Activated T-helper 9 cell treated with anti-CD3 and anti-CD28 coated beads, Interleukin-2, amount 50 U/mL, for 16 hours (primary cell): ENCODE results near the gene PKDCC.
A peak's percentile ranks its signal among the peaks of the same experiment; 100 is the strongest.

Source experiments
- DNase-seq: peaks from one replicate; pipeline ENCODE4 v3.0.0-alpha.2; 2020; ENCODE audit warnings: low read depth

PKDCC gene, protein sequence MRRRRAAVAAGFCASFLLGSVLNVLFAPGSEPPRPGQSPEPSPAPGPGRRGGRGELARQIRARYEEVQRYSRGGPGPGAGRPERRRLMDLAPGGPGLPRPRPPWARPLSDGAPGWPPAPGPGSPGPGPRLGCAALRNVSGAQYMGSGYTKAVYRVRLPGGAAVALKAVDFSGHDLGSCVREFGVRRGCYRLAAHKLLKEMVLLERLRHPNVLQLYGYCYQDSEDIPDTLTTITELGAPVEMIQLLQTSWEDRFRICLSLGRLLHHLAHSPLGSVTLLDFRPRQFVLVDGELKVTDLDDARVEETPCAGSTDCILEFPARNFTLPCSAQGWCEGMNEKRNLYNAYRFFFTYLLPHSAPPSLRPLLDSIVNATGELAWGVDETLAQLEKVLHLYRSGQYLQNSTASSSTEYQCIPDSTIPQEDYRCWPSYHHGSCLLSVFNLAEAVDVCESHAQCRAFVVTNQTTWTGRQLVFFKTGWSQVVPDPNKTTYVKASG

DNA sequence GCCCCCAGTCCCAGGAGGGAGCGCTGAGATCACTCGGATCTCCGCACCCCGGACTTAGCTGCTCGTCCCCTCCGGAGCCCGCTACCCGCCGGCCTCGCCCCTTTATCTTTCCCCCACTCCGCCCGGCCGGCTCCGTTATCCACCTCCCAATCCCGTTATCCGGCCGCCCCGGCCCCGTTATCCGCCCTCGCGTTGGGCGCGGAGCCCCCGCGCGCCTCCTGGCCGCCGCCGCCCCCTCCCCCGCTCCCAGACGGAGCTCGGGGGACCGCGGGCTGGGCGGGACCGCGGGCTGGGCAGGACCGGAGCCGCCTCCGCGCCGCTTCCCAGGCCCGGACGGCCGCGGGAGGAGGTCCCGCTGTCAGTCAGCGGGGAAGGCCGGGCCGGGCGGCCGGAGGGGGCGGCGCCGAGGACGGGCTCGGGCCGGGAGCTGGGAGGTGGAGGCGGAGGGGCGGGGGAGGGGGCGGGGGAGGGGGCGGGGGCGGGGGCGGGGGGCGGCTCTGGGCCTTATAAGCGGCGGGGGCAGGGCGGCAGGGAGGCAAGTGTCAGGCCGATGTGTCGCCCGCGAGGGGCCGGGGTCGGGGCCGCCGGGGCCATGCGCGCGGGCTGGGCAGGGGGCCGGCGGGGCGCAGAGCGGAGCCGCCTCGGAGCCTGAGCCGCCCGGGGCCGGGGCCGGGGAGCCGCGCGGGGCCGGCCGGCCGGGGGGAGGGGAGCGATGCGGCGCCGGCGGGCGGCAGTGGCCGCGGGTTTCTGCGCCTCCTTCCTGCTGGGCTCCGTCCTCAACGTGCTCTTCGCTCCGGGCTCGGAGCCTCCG is at the start of gene PKDCC:
Gene PKDCC, plus strand, starts transcription at position 534 of the 811 bp plus-strand sequence. Its CDS starts 179 bp downstream, at position 713.
- peak; percentile 12 for DNase-seq

DNA sequence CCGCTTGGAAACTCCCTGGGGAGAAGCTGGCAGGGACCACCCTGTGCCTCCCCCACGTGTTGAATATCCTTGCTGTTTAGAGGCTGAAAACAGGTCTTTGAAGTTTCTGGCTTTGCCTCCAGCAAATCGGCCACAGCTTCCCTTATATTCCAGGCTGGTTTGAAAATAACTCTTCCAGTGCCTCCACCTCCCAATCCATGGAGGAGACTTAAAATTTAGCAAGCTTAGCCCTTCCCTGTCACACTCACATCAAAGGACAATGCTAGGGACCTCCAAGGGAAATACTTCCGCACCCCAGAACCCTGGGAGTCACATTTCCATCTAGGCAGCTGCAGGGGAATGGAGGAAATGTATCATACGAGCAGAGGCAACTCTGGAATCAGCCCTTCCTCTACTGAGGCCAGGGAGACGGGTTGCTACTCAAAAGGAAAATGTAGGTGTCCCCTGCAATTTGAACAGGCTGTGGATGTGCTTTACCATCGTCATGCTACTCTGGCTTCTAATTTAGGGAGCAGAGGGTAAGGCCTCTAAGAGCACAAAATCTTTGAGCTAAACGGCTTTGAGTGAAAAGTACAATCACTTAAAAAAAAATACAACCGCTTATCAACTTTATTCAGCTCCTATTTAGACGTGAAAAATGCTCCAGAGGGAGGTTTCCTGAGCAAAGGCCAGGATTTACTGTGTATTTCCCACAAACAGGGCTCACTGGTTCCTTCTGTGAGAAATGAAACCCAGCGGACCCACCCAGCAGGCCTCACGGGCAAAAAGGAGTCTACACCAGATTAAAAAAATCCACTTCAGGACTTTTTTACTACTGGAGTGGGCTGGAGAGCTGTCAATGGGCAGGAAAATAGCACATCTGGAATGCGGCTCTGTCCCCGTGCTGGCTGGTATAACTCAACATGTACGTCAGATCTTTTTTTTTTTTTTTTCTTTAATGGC is 49.4 kb upstream of the PKDCC start:
- DNase-seq = no peak

DNA sequence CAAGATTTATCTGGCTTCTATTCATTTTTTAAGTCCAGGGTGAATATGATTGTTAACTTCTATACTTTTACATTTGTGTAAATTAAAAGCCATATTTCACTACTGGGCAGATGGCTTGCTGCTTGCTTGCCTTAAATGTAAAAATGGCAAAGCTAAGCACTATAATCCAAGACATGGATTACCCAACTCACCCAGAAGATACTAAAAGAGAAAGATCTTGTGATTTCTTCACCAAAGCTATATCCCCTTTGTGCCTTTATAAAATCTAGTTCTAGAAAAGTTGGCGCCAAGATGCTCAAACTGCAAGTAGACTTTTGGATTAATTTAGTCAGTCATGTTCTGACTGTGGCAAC is 48.7 kb upstream of the PKDCC start:
- no peak for DNase-seq

DNA sequence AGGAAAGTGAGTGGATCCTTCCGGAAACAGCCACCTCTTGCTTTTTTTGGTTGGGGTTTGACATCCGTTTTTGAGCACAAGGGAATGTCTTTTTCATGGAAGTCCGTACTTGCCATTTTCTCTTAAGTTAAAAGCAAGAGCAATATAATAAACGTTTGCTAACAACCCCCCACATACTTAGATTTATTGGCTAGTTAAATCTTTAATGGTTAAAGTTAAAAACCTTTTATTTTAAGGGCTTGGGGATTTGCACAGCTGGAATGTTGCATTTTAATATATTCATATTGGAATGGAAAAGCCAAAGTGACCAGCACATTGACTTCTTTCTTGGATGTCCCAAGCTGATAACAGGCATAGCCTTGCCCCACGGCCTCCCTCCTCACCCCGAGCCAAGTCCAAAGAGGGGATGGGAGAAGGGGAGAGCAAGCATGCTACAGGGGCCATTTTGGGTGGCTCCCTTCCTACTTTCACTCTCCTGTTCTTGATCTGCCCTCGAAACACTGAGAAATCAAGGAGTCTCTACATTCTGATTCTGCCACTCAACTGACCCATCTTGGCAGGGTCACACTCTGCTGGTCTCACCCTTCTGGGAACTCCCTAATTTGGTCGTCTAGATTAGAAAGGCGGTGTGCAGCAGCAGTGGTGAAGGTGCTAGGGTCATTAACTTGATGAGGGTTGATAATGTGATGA is 48.1 kb upstream of the PKDCC start:
- no peak for DNase-seq

DNA sequence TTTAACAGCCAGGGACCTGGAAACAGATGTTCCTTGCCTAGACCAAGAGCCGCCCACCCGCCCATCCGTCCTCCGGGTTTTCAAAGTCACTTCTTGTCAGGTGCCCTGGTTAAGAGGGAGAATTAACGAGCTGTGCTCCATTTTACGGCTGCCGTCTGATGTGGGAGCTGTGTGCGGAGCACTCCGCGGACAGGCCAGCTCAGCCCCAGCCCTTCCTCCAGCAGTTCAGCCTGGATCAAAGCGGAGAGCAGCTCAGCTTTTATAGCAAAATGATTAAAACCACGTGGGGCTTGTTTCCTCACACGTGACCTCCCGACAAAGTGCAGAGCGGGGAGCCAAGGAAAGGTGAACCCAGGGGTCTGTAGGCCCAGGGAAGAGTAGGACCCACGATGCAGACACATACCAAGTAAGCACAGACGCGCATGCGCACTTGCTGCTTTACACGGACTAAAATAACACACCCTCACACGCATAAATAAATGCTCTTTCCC is 46.1 kb upstream of the PKDCC start:
- no peak for DNase-seq

DNA sequence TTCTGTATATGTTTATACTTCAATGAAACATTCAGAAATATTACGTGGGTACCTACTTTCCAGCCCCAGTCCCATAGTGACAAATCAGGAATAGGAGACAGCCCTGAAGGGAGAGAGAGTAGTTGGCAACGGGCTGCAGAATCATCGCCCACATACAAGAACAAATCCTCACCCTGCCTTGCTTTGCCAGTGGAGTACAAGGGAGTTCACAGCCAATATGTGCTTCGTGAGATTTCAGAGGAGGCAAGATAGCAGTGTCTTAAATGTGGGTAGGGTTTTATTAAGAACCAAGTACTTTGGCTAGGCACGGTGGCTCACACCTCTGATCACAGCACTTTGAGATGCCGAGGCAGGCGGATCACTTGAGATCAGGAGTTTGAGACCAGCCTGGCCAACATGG is 40.3 kb upstream of the PKDCC start:
- no peak for DNase-seq

DNA sequence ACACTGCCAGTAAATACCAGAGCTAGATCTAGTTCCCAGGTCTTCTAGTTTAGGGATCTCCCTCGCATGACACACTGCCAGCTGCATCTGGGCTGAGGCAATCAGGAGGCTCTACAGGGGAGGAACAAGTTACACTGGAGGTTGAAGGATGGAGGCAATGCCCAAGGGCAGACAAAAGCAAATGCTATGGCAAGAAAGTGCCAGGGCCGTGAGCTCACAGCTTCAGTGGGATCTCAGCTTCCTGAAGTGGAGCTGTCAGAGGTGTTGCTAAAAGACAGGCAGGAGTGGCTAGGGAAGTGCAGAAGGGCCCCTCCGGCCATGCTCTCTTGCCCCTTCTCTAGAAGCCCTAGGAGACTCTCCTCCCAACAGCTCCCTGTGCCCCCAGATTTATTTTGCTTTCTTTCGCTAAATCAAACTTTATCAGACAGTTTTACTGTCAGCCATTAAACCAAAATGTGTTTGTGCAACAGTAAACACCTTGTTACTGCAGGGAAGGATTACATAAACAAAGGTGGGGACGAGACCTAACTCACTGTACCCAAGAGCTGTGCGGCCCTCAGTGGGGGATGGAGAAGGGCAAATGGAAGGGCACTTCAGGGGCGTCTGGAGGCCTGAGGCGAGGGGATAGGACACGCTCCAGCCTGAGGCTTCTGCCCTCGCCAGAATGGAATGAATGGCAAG is 39.4 kb upstream of the PKDCC start:
- DNase-seq = no peak

DNA sequence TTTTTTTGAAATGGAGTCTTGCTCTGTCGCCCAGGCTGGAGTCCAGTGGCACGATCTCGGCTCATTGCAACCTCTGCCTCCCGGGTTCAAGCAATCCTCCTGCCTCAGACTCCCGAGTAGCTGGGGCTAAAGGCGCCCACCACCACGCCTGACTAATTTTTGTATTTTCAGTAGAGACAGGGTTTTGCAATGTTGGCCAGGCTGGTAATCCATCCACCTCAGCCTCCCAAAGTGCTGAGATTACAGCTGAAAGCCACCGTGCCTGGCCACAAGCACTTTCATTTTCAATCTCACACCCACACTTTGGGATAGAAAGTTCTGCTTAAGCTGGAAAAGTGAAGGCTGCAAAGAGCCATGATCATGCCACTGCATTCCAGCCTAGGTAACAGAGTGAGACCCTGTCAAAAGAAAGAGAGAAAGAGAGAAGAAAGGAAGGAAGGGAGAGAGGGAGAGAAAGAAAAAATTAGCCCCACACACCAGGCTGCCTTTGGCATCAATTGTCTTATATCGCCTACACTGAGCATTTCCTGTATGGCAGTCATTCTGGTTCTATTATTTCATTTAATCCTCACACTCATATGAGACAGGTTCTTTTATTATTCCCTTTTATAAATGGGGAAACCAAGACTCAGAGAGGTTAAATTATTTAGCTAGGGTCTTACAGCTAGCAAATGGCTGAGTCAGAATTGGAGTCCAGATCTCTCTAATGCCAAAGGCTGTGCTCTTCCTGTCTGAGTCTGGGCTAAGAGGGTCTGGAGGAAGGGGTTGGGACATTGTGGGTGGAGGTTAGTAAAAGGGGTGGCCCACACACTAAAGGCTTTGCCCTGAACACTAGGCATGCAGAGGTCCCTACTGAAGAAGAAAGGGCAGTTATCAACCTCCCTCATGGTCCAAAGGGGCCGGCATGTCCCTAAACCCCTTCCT is 37.9 kb upstream of the PKDCC start:
- DNase-seq = no peak

DNA sequence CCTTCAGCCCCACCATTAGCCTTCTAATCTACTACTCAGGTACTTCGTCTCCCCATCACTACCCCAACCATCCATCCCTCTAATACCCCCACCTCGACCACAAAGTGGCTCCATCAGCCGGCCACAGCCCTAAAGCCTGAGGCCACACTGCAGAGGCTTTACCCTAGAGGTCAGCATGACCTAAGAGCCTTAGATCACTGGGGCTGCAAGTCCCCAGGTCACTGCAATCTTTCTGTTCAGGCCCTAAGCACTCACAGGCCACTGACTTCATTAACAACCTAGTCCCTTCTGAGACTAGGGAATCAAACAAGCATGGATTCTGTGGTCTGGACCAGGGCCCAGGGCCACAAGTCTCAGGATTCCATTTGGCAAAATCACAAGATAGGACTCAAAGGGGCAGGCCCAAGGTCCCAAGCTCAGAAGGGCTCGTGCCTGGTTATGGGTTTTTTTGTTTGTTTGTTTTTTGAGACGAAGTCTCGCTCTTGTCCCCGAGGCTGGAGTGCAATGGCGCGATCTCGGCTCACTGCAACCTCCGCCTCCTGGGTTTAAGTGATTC is 37.0 kb upstream of the PKDCC start:
- no peak for DNase-seq

DNA sequence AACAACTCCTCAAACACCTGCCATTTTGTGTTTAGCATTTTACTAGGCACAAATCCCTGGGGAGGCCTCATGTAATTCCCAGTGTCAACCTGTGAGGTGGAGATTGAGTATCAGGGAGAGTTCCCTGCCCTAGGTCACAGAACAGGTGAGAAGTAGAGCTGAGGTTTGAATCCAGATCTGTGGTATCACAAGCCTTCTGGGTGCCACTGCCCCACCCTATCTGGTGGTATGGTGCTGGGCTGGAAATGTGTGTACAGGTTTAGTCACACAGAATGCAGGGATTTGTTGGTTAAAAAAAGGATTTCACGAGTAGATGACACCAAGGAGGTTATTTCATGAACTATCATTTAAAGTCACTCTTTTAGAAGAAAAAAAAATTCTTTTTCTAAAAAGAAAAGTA is 35.7 kb upstream of the PKDCC start:
- DNase-seq = no peak

DNA sequence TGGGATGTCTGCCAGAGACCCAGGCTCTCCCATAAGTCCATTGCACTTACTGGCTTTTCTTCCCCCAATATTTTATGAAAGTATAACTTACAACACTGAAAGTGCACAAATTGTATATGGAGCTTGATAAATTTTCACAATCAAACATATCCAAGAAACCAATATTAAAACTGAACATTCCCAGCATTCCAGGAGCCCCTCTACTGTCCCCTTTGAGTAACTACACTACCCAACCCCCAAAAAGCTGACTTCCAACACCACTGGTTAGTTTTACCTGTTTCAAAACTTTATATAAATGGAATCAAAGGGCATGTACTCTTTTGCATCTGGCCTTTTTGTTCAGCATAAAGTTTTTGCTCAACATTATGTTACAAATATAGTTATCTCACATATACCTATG is 35.2 kb upstream of the PKDCC start:
- DNase-seq = no peak

DNA sequence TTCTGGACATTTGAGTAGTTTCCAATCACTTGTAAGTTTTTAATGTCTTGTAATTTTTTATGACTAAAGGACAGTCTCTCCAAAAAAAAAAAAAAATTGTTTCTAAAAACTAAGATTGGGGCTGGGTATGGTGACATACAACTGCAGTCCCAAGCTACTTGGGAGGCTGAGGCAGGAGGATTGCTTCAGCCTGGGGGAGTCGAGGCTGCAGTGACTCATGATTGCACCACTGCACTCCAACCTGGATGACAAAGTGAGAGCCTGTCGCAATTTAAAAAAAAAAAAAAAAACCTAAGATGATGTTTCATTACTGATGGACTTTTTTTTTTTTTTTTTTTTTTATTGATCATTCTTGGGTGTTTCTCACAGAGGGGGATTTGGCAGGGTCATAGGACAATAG is 34.4 kb upstream of the PKDCC start:
- DNase-seq = no peak

DNA sequence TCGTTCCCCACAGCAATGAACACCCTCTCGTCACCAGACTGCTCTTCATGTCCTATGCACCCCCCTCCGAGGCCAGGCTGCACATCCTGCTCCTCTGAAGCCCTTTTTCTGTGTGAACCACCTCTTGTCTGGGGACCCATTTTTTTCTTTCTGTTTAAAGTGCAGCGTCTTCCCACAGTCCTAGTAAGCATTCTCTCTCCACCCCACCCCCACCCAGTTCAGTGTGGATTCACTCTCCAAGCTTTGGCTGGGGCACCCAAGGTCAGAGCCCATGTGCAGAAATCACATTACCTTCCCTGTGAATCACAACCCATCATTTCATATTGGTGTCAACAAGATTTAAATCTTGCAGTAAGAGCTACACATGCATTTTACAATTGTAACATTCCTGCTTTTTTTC is 26.4 kb upstream of the PKDCC start:
- DNase-seq = no peak

DNA sequence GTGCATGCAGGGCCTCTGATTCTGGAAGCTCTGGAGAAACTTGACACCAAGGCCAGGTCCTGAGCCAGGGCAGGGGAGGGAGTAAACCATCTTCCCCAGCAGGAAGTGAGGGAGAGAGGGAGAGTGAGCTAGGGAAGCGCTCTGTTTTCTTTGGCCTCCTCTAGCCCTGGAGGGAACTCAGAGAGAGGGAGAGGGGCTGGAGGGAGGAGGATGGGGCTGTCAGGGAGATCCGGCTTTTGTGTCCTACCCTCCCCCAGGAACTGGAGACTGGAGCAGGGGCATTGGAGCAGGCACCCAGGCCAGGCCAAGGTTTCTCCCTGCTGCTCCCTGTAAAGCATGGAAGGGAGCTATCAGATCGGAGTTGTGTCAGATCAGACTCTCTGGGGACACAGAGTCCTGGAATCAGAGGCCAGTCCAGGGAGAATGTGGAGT is 22.7 kb upstream of the PKDCC start:
- DNase-seq = no peak

DNA sequence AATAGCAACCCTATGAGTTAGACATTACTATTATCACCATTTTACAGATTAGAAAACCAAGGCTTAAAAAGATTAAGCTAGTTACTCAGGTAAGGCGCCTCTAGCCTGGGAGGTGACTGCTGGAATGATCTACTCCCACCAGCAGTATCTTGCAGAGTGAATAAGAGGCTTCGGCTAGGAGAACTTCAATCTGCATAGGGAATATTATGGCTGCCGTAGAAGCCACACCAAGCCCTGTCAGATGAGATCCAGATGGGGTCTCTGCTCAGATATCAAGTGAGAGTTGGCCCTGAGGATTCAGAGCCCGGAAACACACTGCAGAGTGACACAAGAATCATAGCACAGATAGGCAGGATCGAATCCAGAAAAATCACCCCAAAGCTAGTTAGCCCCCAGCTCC is 21.5 kb upstream of the PKDCC start:
- no peak for DNase-seq

DNA sequence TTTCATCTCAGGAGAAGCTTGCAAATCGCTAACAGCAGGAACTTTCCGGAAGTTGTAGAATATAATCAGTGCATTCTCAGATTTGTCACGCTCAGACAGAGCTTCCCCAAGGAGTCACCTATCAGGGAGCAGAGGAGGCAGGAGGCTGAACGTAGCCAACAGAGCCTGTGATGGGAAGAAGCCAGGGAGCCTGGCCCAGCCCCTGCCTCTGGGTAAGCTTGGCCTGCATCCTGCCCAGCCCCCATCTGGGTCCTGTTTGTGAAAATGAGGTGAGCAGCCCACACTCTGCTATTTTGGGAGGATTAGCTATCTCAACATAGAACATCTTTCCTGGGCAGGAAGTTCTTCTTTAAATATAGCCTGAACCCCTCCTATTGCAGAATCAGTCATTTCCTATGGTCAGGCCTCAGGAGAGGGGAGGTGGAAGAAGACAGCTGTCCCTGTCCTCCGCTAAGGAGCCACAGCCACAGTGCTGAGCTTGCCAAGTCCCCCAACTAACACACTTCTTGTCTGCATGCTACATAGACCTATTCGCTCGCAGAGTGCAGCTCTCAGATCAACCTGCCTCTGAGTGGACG is 19.2 kb upstream of the PKDCC start:
- no peak for DNase-seq

DNA sequence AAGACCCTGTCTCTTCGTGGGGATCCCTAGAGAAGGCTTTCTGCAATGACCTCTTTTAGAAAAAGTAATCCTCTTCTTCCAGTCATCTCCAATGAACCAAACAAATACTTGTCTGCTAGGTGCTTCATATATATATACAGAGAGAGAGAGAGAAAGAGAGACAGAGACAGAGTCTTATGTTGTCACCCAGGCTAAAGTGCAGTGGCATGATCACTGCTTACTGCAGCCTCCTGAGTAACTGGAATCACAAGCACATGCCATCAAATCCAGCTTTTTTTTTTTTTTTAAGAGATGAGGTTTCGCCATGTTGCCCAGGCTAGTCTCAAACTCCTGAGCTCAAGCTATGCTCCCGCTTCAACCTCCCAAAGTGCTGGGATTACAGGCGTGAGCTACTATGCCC is 18.6 kb upstream of the PKDCC start:
- DNase-seq = no peak

DNA sequence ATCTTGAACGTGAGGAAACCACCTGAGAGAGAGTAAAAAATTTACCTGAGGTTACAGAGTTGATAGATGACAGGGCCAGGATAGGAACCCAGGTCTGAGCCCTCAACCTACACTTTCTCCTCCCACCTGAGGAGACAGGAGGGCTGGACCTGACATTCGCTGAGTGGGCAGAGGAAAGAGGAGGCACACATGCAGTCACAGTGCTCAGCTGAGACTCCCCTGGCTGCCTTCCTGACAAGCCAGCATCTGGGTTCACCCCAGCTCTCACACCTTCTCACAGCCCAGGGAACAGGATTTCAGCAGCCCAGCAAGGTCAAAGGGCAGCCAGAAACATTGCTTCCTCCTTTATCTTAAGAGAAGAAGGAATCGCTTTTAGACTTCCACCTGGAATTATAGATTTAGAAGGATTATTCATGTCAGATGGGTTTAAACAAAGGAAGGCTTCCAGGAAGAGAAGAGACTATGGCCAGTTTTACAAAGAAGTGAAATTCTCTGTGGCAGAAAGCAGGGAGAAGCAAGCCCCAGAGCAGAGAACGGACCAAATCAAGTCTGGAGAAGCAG is 18.1 kb upstream of the PKDCC start:
- no peak for DNase-seq
